Measurements from ENCODE around the gene UNK. TPM values are rescaled to one million over a fixed set of nuclear protein-coding genes. Genes with fewer than 3 reads are reported as not detected.

UNK gene
- total and polyA plus RNA-seq, 2 of the 13 experiments (the other 11 are each of a cell fraction or from before 2014, with no cell fraction given): 31.6 to 33.0 TPM

DNA sequence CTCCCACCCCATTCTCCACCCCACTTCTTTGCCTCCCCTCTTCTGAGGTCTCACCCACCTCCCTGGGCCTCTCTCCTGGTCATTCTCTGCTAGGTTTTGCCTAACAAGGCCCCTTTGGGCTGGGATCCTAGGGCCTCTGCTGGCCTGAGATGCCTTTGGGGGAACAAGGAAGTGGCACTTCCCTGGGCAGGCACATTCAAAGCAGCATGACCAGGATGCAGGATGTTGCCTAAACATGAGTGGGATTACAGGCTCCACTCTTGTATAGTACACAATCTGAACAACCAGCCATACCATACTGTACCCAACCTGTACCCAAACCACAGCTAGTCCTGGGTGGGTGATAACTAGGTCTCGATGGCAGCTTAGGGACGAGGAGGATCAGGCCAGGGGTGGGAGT, 28.6 kb upstream of the UNK start:
- no peak for ATAC-seq
- Histone ChIP-seq H3K79me2 (ENCODE audit: insufficient read depth, low read length) (no peaks in the 10 kb centered on the region), H3K4me2 (ENCODE audit: low read depth, low read length) (no peak overlapping the region), H3K9ac (ENCODE audit: insufficient read depth, low read depth, low read length) (no peak overlapping the region), H3K4me3 (replicated peaks in 1 of 3; ENCODE audit: insufficient read depth in 1 of 3, low read depth in 2 of 3, low read length in 3 of 3) (no peak overlapping the region), H3K27ac (ENCODE audit: extremely low read length, insufficient read depth, low read length) (no peak overlapping the region), H4K20me1 (ENCODE audit: insufficient read depth, low read length) (no peaks in the 10 kb centered on the region), H3K9me3 (ENCODE audit: low read length) (no peaks in the 10 kb centered on the region), H3K4me1 (ENCODE audit: insufficient read depth, low read length) (peaks cover 60% of the 10 kb centered on the region), H3K27me3 (ENCODE audit: control insufficient read depth in 1 of 2, insufficient read depth in 2 of 2, low read length in 2 of 2) (no peaks in the 10 kb centered on the region), H2AFZ (ENCODE audit: low read length) (no peak overlapping the region), H3K36me3 (replicated peaks in 1 of 2; ENCODE audit: control insufficient read depth in 1 of 2, insufficient read depth in 2 of 2, low read length in 2 of 2) (no peaks in the 10 kb centered on the region)
- in situ Hi-C loops (cut with HindIII; ENCODE audit: extremely low pct_ligation_motif_present, low pct_unique_long_range_greater_than_20kb): loop anchor here (10.0 kb wide), 1 partner anchor 141 kb away; no protein-coding TSS in a partner anchor
- no peak for DNase-seq (ENCODE audit: low spot score)
- TF ChIP-seq, protein P1, sequence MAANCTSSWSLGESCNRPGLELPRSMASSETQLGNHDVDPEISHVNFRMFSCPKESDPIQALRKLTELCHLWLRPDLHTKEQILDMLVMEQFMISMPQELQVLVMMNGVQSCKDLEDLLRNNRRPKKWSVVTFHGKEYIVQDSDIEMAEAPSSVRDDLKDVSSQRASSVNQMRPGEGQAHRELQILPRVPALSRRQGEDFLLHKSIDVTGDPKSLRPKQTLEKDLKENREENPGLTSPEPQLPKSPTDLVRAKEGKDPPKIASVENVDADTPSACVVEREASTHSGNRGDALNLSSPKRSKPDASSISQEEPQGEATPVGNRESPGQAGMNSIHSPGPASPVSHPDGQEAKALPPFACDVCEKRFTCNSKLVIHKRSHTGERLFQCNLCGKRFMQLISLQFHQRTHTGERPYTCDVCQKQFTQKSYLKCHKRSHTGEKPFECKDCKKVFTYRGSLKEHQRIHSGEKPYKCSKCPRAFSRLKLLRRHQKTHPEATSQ (CRISPR knock-in tag; IDR thresholded peaks at IDR 0.05; ENCODE audit: borderline replicate concordance): no peak
- TF ChIP-seq POLR2A (IDR thresholded peaks at IDR 0.05; ENCODE audit: insufficient read depth in 1 of 2, low read depth in 2 of 2, low read length in 2 of 2): peak in 1 of 2 experiments; percentile 44; a peak in 1 of 4 replicates
- no peak for TF ChIP-seq RFXAP (CRISPR knock-in tag; IDR thresholded peaks at IDR 0.05; ENCODE audit: borderline replicate concordance)
- TF ChIP-seq AHR (CRISPR knock-in tag; IDR thresholded peaks at IDR 0.05): no peak
- TF ChIP-seq, protein P2, sequence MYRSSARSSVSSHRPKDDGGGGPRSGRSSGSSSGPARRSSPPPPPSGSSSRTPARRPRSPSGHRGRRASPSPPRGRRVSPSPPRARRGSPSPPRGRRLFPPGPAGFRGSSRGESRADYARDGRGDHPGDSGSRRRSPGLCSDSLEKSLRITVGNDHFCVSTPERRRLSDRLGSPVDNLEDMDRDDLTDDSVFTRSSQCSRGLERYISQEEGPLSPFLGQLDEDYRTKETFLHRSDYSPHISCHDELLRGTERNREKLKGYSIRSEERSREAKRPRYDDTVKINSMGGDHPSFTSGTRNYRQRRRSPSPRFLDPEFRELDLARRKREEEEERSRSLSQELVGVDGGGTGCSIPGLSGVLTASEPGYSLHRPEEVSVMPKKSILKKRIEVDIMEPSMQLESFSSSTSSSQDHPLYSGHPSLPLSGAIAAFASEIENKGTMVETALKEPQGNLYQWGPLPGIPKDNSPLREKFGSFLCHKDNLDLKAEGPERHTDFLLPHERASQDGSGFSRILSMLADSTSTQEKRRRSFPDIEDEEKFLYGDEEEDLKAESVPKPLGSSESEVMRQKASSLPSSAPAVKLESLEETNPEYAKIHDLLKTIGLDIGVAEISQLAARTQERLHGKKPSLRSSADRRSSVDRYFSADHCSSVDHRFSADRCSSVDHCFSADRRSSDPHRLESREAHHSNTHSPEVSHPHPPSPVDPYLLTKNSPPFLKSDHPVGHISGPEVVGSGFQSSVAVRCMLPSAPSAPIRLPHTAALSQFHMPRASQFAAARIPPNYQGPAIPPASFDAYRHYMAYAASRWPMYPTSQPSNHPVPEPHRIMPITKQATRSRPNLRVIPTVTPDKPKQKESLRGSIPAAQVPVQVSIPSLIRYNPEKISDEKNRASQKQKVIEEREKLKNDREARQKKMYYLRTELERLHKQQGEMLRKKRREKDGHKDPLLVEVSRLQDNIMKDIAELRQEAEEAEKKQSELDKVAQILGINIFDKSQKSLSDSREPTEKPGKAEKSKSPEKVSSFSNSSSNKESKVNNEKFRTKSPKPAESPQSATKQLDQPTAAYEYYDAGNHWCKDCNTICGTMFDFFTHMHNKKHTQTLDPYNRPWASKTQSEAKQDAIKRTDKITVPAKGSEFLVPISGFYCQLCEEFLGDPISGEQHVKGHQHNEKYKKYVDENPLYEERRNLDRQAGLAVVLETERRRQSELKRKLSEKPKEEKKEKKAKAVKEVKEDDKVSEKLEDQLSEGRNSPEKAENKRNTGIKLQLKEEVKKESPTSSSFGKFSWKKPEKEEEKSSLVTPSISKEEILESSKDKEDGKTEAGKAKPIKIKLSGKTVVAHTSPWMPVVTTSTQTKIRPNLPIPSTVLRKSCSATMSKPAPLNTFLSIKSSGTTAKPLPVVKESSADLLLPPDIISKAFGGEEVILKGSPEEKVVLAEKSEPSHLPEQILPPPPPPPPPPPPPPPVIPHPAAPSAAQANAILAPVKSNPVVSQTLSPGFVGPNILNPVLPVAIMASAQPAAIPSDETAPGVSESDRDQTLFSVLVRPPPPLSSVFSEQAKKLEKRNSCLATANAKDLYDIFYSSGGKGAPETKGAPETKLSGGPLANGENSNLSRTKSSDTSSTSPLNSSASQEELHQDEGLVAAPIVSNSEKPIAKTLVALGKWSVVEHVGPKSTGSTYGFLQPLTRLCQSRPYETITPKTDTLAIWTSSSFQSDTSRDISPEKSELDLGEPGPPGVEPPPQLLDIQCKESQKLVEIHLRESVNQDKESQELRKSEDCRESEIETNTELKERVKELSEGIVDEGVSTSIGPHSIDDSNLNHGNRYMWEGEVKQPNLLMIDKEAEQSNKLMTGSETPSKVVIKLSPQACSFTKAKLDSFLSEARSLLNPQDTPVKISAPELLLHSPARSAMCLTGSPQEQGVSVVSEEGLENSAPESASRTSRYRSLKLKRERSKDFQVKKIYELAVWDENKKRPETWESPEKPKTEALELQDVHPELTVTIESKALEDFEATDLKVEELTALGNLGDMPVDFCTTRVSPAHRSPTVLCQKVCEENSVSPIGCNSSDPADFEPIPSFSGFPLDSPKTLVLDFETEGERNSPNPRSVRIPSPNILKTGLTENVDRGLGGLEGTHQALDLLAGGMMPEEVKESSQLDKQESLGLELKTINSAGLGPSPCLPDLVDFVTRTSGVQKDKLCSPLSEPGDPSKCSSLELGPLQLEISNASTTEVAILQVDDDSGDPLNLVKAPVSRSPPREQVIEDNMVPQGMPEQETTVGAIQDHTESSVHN (CRISPR knock-in tag; IDR thresholded peaks at IDR 0.05): 0 out of 2 replicates have a peak, but pooled peaks have one; percentile 17
- no TSS peak for BruUV-seq (replicated peaks)
- WGBS (ENCODE audit: low lambda C conversion rate): 100% methylated on average over 2 of the region's 2 CpGs
- POLR2A ChIA-PET: interaction anchor here (4.4 to 5.8 kb wide), 3 partner anchors 8 to 24 kb away, joined by 49 to 116 read pairs (median 66); partner anchors contain the start of gene GALK1
- intact Hi-C loops (cut with micrococcal nuclease; ENCODE audit: unreplicated experiment): no loop called here
- FAIRE-seq: no peak
- CTCF ChIA-PET (ENCODE audit: low intra/inter-chr PET ratio, low total read pairs): no interaction called here

Data from HepG2 (cell line).